Thoracic aorta (tissue), 2 donors: ENCODE measurements around the gene TJP3. TPM values are rescaled to one million over a fixed set of nuclear protein-coding genes. Genes with fewer than 3 reads are reported as not detected.

ENCODE experiments used
- ATAC-seq: fragments of 150-250 bp; one replicate; pipeline ENCODE4 v1.8.0; 2017; ENCODE audit warnings: low read depth; ENCODE audit not compliant: insufficient number of reproducible peaks, low FRiP score
- DNase-seq: peaks from one replicate; pipeline ENCODE4 v3.0.0-alpha.2; 2020; ENCODE audit warnings: low spot score
- H3K27ac ChIP-seq, 2 donors: fragments of 200-600 bp; sonication (generic); 1 replicate in 1 of 2; 2 replicates in 1 of 2; pipeline ENCODE4 v1.5.1; 2016; ENCODE audit warnings: mild to moderate bottlenecking in 2 of 2, moderate library complexity in 2 of 2
- H3K27me3 ChIP-seq: fragments of 200-600 bp; sonication (generic); replicated peaks from 2 replicates; pipeline ENCODE4 v1.6.0; 2016; ENCODE audit warnings: mild to moderate bottlenecking; ENCODE audit not compliant: insufficient read depth
- H3K36me3 ChIP-seq: fragments of 200-600 bp; sonication (generic); one replicate; pipeline ENCODE4 v1.5.1; 2016
- H3K4me1 ChIP-seq, 2 donors: fragments of 200-600 bp; sonication (generic); 1 replicate in 1 of 2; 2 replicates in 1 of 2; pipeline versions ENCODE4 v1.5.1 to v1.6.0; 2016; ENCODE audit warnings: low read depth in 2 of 2, mild to moderate bottlenecking in 1 of 2; ENCODE audit not compliant: control insufficient read depth in 1 of 2
- H3K4me3 ChIP-seq: fragments of 200-600 bp; sonication (generic); 2 replicates; pipeline ENCODE4 v1.5.1; 2016; ENCODE audit warnings: mild to moderate bottlenecking
- H3K9me3 ChIP-seq: fragments of 200-600 bp; sonication (generic); 2 replicates; pipeline ENCODE4 v1.5.1; 2016
- CTCF ChIP-seq: fragments of 200-600 bp; sonication (generic); IDR thresholded peaks from one replicate; pipeline ENCODE4 v1.5.1; 2019; ENCODE audit warnings: antibody characterized with exemption
- total RNA-seq, 2 donors: library from RNA; depleted of rRNA; stranded (reverse); fragments of >200 nt; gene quantifications; one replicate each; pipeline versions ENCODE4 v1.1.0 to v1.2.3, GENCODE V29; 2016

TJP3 gene
- total RNA-seq, 2 donors from 2014 or later: 0.41 to 2.1 TPM

- no peak overlapping the region for H3K4me3 ChIP-seq
- peaks cover 16% of the 10 kb centered on the region for H3K9me3 ChIP-seq
- no peaks in the 10 kb centered on the region for H3K4me1 ChIP-seq
- no peak for DNase-seq
- no peaks in the 10 kb centered on the region for H3K36me3 ChIP-seq
- TF ChIP-seq CTCF: no peak
- no peak overlapping the region for H3K27ac ChIP-seq
- no peak for ATAC-seq
- H3K27me3 ChIP-seq: no peaks in the 10 kb centered on the region
These were observed 70.9 kb downstream of the TJP3 start for GRCh38 chr19:3778899-3779723.

- no peaks in the 10 kb centered on the region for H3K36me3 ChIP-seq
- TF ChIP-seq CTCF: no peak
- H3K27ac ChIP-seq: no peak overlapping the region
- H3K4me1 ChIP-seq: no peaks in the 10 kb centered on the region
- DNase-seq (no peak), ATAC-seq (no peak)
- no peak overlapping the region for H3K4me3 ChIP-seq
- peaks cover 16% of the 10 kb centered on the region for H3K9me3 ChIP-seq
- no peaks in the 10 kb centered on the region for H3K27me3 ChIP-seq
These were observed 72.7 kb downstream of the TJP3 start for GRCh38 chr19:3780786-3781304.

GRCh38 chr19:3781603-3782002, 73.4 kb downstream of the TJP3 start:
- ATAC-seq (no peak), DNase-seq (no peak)
- Histone ChIP-seq H3K27me3 (no peaks in the 10 kb centered on the region), H3K27ac (no peak overlapping the region), H3K4me3 (no peak overlapping the region), H3K4me1 (no peaks in the 10 kb centered on the region), H3K9me3 (peaks cover 16% of the 10 kb centered on the region), H3K36me3 (no peaks in the 10 kb centered on the region)
- no peak for TF ChIP-seq CTCF

GRCh38 chr19:3782330-3782729, 74.1 kb downstream of the TJP3 start:
- peaks cover 16% of the 10 kb centered on the region for H3K9me3 ChIP-seq
- no peak overlapping the region for H3K4me3 ChIP-seq
- H3K27ac ChIP-seq: no peak overlapping the region
- no peaks in the 10 kb centered on the region for H3K4me1 ChIP-seq
- H3K36me3 ChIP-seq: no peaks in the 10 kb centered on the region
- no peak for ATAC-seq
- no peaks in the 10 kb centered on the region for H3K27me3 ChIP-seq
- DNase-seq: no peak
- TF ChIP-seq CTCF: no peak

- ATAC-seq: no peak
- peaks cover 16% of the 10 kb centered on the region for H3K9me3 ChIP-seq
- no peaks in the 10 kb centered on the region for H3K4me1 ChIP-seq
- no peak for TF ChIP-seq CTCF
- no peaks in the 10 kb centered on the region for H3K36me3 ChIP-seq
- H3K27ac ChIP-seq: no peak overlapping the region
- no peaks in the 10 kb centered on the region for H3K27me3 ChIP-seq
- DNase-seq: no peak
- no peak overlapping the region for H3K4me3 ChIP-seq
These were observed 74.7 kb downstream of the TJP3 start for GRCh38 chr19:3782903-3783302.
